Measurements from ENCODE around the gene TSTD1. TPM values are rescaled to one million over a fixed set of nuclear protein-coding genes. Genes with fewer than 3 reads are reported as not detected.

Gene TSTD1
- total and polyA plus RNA-seq, 2 experiments from 2014 or later: 94.9 to 244 TPM

- H4K20me1 ChIP-seq (replicated peaks; ENCODE audit: insufficient read depth): no peaks in the 10 kb centered on the region
- Mint-ChIP-seq H3K36me3 (ENCODE audit: low read depth) (no peaks in the 10 kb centered on the region), H3K9me3 (no peaks in the 10 kb centered on the region), H3K27me3 (ENCODE audit: insufficient read depth, low read depth, poor library complexity) (peaks cover 12% of the 10 kb centered on the region), H3K4me1 (peaks cover 5% of the 10 kb centered on the region; the same call in 2 of the 3 replicates), H3K27ac (no peak overlapping the region), H3K4me3 (no peak overlapping the region)
- no peak overlapping the region for H2AFZ ChIP-seq
- no peak overlapping the region for H3K4me2 ChIP-seq
- H3K27ac ChIP-seq (ENCODE audit: low read depth): no peak overlapping the region
- 0 out of 2 replicates have a peak, but pooled peaks cover 4% of the 10 kb centered on the region for H3K4me1 ChIP-seq (ENCODE audit: insufficient read depth)
- H3K79me2 ChIP-seq (replicated peaks; ENCODE audit: insufficient read depth): no peaks in the 10 kb centered on the region
- no peak for TF ChIP-seq ZNF462 (CRISPR knock-in tag; IDR thresholded peaks at IDR 0.05)
- peak; percentile 65 to 78 for TF ChIP-seq CTCF (conservative IDR thresholded peaks at IDR 0.05; ENCODE audit: low read depth in 2 of 2)
- no peak overlapping the region for H3K4me3 ChIP-seq
- no peaks in the 10 kb centered on the region for H3K27me3 ChIP-seq (ENCODE audit: insufficient read depth)
- no peaks in the 10 kb centered on the region for H3K36me3 ChIP-seq (ENCODE audit: insufficient read depth)
- ATAC-seq (peak; percentile 83), DNase-seq (ENCODE audit: low spot score) (peak; percentile 82)
- H3K9me2 ChIP-seq (ENCODE audit: insufficient read depth): no peaks in the 10 kb centered on the region
- H3F3A ChIP-seq (replicated peaks; ENCODE audit: low read depth): no peaks in the 10 kb centered on the region
Measured at GRCh38 chr1:161071886-161072371, 33.2 kb upstream of the TSTD1 start.

- Histone ChIP-seq H3K36me3 (ENCODE audit: insufficient read depth) (no peaks in the 10 kb centered on the region), H3K4me3 (no peak overlapping the region), H3K4me1 (ENCODE audit: insufficient read depth) (0 out of 2 replicates have a peak, but pooled peaks cover 4% of the 10 kb centered on the region), H3K9me2 (ENCODE audit: insufficient read depth) (no peaks in the 10 kb centered on the region), H3K79me2 (replicated peaks; ENCODE audit: insufficient read depth) (no peaks in the 10 kb centered on the region), H3F3A (replicated peaks; ENCODE audit: low read depth) (no peaks in the 10 kb centered on the region), H3K4me2 (no peak overlapping the region), H4K20me1 (replicated peaks; ENCODE audit: insufficient read depth) (no peaks in the 10 kb centered on the region), H2AFZ (no peak overlapping the region), H3K27ac (ENCODE audit: low read depth) (no peak overlapping the region), H3K27me3 (ENCODE audit: insufficient read depth) (no peaks in the 10 kb centered on the region)
- no peak overlapping the region for H3K4me3 Mint-ChIP-seq
- DNase-seq (ENCODE audit: low spot score) (no peak), ATAC-seq (no peak)
- H3K36me3 Mint-ChIP-seq (ENCODE audit: low read depth): no peaks in the 10 kb centered on the region
- H3K9me3 Mint-ChIP-seq: no peaks in the 10 kb centered on the region
- H3K27me3 Mint-ChIP-seq (ENCODE audit: insufficient read depth, low read depth, poor library complexity): peaks cover 14% of the 10 kb centered on the region
- H3K4me1 Mint-ChIP-seq: peaks cover 5% of the 10 kb centered on the region; the same call in 2 of the 3 replicates
- H3K27ac Mint-ChIP-seq: no peak overlapping the region
- TF ChIP-seq ZNF462 (CRISPR knock-in tag; IDR thresholded peaks at IDR 0.05) (no peak), STAT1 (IDR thresholded peaks at IDR 0.05; ENCODE audit: unreplicated experiment) (no peak), JUNB (IDR thresholded peaks at IDR 0.05; ENCODE audit: unreplicated experiment) (no peak)
Measured at GRCh38 chr1:161070761-161071160, 32.0 kb upstream of the TSTD1 start.
